GM18870 (cell line): ENCODE data around the gene TENM4.

Experiments used
- ATAC-seq: cut with Tn5 transposase; IDR thresholded peaks from one replicate; pipeline ENCODE4 v1.9.1; 2021; ENCODE audit warnings: moderate library complexity; ENCODE audit not compliant: unreplicated experiment

The TENM4 gene

GRCh38 chr11:78657968-78658839 lies 782.6 kb downstream of the TENM4 start:
- no peak for ATAC-seq

DNA sequence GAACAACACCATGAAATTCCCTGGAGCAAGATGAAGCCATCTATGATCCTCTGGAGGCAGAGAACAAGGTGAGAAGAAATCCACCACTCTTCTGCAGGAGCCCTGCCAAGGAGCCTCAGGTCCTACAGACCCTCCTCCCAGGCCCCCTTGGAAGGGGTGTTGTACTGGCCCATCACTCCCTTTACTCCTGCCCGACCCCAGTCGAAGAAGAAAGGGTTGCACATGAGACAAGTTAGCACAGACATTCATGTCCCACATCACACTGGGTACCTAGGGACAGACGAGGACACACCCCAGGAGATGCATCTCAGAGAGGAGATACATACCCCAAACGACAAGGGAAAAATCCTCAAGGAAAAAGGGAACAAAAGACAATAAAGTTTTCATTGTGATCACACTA lies 783.4 kb downstream of the TENM4 start:
- no peak for ATAC-seq

- no peak for ATAC-seq
These were observed 783.8 kb downstream of the TENM4 start for GRCh38 chr11:78656984-78657383.

DNA sequence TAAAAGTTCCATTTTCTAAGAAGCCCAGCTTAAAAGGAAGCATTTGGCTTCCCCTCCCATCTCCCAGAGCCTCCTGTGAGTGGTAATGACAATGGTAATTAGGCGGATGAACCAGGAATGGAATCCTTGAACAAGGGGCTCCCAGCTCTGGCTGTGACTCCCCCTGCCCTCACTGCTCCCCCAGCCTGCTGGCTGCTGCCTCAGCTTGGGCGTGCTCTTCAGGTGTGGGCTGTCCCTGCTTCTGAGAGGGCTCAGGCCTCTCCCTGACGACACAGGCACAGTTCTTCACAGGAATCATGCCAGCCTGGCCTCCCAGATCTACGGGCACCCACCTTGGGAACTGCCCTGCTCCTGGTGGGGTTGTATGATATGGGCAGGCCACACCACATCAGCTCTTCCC lies 784.5 kb downstream of the TENM4 start:
- ATAC-seq, result no peak

DNA sequence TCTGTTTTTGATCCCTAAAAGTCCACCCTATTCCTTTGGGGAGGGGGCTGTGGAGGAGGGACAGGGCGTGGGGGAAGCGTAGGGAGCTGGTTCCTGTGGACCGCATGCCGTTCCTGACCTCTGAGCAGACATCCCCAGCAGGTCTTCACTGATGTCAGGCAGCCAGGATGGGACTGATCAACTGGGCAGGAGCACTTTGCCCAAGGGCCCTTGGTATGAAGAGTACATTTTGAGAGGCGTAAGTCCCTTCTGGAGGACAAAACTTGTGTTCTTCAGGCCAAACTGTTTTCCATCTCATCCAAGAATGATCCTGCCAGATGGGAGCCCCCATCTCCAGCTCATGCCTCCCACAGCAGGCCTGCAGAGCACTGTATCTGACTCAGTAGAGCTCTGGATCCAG lies 785.3 kb downstream of the TENM4 start:
- ATAC-seq, result no peak

GRCh38 chr11:78654866-78655265 lies 786.0 kb downstream of the TENM4 start:
- ATAC-seq, result no peak

DNA sequence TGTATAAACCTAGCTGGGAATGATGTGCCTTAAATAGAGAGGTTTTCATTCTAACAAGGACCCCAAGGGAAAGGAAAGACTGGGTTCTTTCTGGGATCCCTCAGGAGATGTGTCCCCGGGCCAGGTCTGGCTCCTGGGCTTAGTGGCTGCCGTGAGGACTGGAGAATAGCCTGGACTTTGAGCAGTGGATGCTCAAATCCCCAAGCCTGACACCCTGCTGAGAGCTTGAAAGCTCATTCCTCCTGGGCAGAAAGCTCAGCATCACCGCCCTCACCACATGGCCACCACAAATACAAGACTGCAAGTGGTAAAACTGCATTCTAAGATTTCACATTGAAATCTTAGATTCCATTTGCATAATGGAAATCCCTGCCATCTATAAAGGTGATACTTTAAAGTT lies 786.8 kb downstream of the TENM4 start:
- ATAC-seq, result no peak

- no peak for ATAC-seq
These were observed 787.4 kb downstream of the TENM4 start for GRCh38 chr11:78653294-78653909.

DNA sequence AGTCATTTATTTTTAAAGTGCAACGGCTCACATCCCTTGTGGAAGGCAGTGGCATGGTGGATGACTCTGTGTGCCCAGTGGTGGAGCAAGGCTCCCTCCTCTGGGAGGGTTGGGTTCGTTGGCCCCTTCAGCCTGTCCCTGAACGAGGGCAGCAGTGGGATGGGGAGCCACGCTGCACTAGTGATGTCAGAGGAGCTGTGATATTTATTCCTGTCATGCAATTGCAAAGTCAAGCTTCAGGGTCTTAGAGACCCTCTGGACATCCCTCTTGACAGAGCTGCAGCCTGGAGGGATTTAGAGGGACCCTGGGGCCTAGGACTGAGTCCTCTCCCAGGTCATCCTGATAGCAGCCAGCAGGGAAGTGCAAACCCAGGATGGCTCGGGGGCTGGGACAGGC lies 788.0 kb downstream of the TENM4 start:
- no peak for ATAC-seq

DNA sequence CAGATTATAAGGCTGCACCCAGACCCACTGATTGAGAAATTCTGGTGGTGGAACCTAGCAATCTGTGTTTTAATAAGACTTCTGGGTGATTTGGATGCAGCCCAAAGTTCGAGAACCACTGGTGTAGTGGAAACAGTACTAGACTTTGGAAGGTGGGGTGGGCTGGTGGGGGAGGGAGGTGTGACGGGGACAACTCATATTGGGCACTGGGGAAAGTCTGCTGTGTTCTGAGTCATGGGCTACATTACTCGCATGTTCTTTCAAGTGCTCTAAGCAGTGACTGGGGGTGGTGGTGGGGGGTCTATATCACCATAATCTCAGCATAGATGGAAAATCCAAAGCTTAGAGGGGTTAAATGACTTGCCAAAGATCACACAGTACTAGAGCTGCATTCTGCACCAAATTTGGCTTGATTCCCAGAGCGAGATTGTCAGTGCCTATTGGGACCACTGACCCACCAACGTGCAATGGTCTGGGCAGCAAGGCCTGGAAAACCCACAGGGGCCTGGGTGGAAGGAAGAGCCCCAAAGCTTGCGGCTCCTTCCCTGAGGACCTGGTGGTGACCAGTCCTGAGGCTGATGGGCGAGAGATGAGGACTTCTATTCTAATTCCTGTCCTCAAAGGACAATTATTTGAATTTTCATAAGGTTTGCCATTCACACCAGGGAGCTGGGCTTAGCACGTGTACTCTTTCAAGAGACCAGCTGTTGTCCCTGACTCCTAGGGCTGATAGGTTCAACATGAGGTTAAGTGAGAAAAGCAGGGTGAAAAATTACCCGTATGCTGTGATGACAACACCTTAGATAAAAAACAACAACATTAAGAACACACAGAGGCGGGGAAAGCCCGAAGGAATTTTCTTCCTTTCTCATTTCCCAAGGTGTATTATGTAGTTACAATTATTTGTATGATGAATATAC lies 788.6 kb downstream of the TENM4 start:
- no peak for ATAC-seq

DNA sequence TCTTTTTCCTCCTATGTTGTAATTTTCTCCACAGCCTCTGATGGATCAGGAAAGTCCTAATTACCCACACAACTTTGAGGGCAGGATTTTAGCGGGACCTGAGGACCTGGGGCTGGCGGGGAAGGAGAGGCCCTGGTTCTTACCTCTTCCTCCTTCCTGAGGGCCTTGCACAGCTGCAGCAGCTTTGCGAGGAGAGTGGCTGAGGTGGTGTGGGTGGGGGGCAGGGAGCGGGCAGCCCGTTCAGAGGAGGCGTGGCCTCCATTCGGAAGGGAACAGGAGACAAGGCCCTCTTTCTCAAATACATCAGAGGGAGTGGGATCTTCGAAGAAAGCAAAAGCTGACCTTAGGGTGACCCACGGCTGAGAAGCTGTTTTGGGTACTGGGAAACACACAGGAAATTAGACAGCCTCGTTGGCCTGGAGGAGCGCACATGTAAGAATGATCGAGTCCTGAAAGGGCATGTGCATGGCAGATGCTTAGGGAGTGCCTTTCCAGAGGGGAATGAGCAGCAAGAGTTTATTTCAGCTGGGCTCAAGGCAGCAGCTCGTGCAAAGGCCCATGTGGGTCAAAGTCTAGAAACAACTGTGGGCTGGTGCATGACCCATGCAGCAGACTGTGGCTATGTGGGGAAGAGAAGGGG lies 789.6 kb downstream of the TENM4 start:
- ATAC-seq, result no peak

- ATAC-seq, result no peak
These were observed 791.2 kb downstream of the TENM4 start for GRCh38 chr11:78649361-78650215.

DNA sequence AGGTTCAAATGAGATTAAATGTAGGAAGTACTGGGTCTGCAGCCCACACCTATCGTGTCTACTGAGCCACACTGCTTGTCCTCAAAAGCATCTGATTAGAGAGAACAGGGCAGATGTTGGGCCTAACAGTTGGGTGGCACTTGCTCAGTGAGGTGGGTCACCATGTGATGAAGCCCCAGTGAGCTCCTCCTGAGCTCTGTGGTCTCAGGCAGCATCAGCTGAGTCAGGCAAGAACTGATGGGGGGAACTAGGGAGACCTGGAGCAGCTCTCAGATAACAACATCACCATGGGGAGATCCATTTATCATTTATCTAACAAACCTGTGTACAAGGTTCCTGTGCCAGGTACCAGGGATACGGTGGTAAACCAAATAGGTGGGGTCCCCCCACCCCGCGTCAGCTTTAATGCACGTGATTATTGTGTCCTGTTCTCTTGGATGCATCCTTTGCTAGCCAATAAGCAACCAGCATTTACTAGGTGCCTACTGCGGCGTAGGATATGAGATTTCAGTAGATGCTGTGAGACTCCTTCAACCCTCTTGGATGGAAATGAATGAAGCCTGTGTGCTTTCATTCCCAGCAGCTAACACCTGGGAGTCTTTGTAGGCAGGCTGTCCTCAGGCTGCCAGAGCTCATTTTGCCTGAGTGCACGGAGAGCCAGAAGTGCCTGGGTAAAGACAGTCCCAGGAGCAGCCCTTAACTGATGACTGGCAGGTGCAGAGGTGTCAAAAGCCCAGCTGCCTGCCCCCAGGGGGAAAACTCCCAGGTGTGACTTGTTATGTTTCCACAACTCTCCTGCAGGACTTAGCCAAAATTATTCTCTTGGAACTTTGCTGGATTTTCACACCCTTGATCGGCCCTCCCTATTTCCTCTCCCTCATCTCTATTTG lies 792.6 kb downstream of the TENM4 start:
- ATAC-seq, result no peak

DNA sequence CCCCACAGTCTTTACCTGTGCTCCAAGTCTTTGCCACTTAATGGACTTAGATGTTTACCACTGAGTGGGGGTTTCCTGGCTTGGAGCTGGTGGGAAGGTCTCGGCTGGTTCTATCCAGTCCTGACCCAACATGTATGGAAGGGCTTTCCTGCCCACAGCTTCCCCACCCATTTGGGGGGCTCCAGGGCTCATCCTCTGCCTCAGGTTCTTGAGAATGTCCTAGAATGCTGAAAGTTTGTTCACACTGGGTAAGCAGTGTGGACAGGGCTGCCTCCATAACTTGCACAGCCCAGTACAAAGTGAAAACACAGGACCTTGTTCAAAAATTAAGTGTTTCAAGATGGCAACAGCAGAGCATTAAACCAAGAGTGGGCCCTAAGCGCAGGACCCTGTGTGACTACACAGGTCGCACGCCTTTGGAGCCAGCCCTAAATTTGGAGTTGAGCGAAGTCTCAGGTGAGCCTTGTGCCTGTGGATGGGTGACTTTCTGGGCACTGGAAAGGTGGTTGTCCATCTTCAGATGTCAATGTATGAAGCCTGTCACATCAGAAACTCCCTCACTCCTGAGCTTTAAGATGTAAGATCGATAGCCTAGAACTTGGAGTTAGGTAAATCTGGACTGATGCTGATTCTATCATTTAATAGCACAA lies 793.4 kb downstream of the TENM4 start:
- ATAC-seq, result no peak

DNA sequence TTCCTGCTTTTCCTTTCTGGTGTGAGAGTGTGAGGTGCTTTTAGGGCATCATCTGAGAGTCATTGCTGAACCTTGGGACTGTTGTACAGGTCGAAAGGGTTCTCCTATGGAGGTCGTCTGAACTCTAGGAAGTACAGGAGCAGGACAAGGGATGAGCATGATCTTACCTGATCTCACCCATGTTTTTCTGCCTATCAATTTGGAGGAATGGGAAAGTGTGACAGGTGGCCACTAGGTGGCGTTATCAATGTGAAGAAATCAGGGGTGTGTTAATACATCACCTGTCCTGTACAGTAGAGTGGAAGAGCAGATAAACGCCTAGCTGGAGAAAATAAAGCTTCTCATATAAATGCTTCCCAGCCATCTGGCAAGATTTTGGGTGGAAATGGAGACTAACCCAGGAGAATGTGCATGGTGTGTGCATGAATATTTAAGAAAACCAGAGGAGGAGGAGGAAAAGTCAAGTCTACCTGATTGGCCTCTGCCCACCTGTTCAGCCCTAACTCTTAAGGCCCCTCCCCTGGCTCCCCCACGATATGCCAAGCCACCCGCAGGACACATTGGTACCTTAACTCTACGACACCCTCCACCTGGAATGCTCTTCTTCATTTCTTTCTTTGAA lies 794.2 kb downstream of the TENM4 start:
- peak; percentile 55 for ATAC-seq

- no peak for ATAC-seq
These were observed 795.3 kb downstream of the TENM4 start for GRCh38 chr11:78645226-78646202.

GRCh38 chr11:78643676-78644056 lies 797.2 kb downstream of the TENM4 start:
- ATAC-seq, result no peak
